Stimulated activated CD4-positive, alpha-beta T cell treated with anti-CD3 and anti-CD28 coated beads, Interleukin-15, amount 100 ng/mL, for 24 hours (primary cell): ENCODE measurements around the gene ACP3.
"Not testable (repeated sequence)": the region's sequence is repeated elsewhere in the genome, so short reads cannot be mapped to it uniquely, and the experiment has no call there.

Source experiments
- DNase-seq: peaks from one replicate; pipeline ENCODE4 v3.0.0-alpha.2; 2020

The ACP3 gene, protein sequence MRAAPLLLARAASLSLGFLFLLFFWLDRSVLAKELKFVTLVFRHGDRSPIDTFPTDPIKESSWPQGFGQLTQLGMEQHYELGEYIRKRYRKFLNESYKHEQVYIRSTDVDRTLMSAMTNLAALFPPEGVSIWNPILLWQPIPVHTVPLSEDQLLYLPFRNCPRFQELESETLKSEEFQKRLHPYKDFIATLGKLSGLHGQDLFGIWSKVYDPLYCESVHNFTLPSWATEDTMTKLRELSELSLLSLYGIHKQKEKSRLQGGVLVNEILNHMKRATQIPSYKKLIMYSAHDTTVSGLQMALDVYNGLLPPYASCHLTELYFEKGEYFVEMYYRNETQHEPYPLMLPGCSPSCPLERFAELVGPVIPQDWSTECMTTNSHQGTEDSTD

DNA sequence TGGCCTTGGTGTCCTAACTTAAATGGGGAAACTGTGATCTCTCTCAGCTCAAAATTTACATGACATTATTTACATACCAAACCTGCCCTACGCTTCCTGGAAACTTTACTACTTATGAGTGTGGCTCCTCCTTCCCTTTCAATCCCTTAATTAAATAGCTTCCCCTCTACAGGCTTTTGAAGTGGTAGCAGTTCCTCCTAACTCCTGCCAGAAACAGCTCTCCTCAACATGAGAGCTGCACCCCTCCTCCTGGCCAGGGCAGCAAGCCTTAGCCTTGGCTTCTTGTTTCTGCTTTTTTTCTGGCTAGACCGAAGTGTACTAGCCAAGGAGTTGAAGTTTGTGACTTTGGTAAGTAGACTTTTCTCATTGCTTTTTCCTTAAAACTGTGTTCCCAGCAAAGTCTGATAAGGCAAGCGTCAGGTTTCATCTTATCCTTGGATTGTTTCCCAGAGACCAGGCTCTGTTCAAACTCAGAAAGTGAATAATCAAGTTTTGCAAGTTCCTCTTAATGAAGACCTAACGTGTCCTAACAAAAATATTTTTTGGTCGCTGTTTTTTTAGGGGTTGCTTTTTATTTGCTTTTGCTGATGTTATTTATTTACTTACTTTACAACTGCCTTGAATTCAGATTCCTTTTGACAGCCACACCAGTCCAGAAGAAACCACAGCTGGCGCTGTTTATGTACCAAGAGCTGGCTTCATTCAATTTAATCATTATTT lies at the start of gene ACP3:
TSS of gene ACP3 (plus strand) at position 179 of the 720 bp plus-strand sequence. CDS start at position 229, 50 bp downstream.
- DNase-seq = no peak

DNA sequence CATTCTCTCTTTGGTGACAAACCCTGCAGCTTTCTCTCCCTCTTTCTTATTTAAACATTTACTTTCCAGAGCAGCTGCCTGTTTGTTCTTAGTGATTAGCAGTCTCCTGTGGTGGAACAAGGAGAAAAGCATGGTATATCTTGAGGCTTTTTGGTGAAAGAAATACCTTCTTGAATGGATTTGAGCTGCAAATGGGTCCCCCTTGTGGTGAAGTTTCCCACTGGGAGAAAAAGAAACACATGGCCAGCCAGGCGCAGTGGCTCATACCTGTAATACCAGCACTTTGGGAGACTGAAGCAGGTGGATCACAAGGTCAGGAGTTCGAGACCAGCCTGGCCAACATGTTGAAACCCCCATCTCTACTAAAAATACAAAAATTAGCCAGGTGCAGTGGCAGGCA lies 48.3 kb upstream of the ACP3 start:
- DNase-seq = no peak

DNA sequence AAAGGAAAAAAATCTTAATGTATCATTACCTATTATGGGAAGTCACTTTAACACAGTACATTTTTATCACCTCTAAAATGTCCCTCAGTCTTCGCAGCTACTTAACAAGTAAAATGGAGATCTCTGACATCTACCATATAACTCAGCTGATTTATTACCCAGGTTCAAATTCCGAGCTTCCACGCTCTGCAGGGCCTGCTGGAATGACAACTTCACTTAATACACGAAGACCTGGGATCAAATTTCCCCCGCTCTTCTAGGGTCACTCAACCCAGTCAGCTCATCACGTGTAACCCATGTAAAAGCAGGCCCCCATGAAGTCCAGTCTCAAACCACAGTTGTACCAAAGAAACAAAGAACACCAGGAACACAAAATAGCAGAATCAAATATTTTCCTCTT lies 44.2 kb upstream of the ACP3 start:
- no peak for DNase-seq

DNA sequence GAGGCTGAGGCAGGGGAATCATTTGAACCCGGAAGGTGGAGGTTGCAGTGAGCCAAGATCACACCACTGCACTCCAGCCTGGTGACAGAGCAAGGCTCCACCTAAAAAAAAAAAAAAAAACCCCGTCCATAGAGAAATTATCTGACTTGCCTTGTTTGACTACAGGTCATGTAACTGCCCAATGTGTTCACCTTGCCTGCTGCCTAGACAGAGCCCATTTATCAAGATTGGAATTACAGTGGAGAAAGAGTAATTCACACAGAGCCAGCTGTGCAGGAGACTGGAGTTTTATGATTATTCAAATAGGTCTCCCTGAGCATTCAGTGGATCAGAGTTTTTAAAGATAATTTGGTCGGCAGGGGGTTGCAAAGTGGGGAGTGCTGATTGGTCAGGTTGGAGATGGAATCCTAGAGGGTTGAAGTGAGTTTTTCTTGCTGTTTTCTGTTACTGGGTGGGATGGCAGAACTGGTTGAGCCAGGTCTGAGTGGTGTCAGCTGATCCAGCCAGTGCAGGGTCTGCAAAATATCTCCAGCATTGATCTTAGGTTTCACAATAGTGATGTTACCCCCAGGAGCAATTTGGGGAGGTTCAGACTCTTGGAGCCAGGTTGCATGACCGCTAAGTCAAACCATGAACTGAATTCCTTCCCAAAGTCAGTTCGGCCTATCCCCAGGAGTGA lies 40.8 kb upstream of the ACP3 start:
- no peak for DNase-seq

DNA sequence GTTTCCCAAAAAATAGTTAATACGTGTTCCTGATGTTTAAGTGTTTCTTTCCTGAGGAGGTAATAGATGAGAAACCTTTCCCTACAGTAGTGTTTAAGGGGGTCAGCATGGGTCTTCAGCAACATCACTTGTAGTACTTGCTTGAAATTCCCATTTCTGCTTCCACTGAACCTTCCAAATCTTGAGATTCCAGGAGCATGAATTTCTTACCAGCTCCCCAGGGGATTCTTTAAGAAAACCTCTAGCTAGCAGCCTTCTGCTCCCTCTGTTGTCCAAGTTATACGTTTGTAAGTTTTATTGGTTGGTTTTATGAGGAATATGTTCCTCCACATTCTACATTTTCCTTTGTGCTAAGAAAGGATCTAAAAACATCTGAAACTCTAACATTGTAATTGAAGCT lies 38.2 kb upstream of the ACP3 start:
- no peak for DNase-seq

DNA sequence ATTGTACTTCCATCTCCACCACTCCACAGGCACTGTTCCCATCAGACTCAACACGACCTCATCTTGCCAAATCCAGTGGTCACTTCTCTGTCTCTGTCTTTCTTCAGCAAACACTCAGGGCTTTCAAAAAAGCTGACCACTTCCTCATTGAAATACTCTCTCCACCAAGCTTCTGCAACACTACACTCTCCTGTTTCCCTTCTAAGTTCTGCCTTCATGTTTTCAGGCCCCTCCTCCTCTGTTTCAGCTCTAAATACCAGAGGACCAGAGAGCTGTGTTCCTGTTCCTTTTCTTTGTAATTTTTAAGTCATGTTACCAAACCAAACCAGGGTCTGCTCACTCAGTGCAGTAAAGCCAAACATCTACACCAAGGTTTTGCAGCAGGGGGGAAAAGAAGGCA lies 33.8 kb upstream of the ACP3 start:
- DNase-seq = no peak

DNA sequence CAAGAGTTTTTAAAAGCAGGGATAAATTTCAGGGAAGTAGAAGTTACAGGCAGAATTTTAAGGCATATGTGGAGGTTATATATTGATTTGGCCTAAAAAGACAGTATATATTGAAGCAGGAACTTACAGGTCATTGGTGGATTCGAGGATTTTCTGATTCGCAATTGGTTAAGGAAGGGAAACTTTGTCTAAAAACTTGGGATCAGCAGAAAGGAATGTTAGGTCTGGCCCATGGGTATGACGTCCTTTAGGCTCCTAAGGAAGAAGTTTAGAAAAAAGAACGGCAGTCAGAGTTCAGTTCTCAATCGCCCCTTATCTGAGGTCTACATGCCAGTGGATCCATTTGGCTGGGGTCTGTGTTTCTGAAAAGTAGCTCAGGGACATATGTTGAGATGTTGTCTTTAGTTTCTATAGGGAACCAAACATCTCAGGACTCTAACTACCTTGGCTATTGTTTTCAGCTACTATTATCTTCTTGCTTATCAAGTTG lies 33.2 kb upstream of the ACP3 start:
- DNase-seq = no peak

DNA sequence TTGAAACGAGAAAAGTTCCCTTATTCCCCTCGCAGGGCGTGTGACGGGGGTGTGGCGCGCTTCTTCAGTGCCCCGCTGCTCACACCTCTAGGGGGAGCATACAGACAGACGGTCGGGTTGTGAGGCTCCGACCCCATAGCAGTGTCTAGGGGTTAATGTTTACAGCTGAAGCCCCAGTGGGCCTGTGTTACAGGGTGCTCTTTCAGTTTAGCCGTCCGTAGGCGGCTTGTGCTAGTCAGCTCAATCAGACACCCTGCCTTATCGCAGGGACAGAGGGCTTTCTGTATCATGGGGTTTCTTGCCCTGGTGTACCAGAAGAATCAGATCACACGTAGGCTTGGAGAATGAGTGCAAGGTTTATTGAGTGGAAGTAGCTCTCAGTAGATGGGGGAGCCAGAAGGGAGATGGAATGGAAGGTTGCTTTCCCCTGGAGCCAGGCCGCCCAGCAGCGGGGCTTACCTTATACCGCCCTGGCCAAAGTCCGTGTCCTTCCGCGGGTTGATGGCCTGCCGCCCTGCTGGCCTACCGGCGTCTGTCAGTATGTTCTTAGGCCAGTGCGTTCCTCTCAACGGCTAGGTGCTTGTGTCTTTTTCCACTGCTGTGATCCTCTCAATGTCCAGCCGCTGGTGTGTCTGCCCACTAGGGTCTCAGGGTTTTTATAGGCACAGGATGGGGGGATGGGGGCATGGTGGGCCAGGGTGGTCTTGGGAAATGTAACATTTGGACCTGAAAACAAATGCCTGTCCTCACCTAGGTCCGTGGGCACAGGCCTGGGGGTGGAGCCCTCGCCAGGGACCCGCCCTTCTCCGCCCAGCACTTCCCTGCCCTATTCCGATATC lies 32.2 kb upstream of the ACP3 start:
- no peak for DNase-seq

DNA sequence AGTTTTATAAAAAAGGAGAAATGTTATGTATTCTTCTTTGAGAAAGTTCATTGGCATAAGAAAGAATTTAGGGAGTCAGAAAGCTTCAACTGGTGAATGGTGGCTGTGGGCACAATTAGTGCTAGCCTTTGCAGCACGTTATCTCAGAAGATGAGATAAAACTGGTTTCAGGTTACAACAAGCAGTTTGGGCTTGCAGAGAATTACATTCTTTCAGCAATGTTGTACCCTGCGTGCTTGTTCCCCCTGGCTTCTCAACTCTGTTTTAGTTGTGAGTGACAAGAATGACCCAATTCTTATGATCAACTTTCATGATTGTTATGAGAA lies 31.6 kb upstream of the ACP3 start:
- no peak for DNase-seq

DNA sequence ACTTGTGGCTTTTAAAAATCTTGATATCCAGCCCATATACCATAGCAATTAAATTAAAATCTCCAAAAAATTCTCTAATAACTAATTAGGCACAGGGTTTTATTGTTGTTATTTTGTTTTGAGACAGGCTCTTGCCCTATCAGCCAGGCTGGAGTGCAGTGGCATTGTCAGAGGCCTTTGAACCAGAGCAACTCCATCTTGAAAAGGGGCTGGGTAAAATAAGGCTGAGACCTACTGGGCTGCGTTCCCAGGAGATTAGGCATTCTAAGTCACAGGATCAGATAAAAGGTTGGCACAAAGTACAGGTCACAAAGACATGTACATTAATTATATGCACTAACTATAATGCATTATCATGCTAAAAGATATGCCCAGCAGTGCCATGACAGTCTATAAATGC lies 31.2 kb upstream of the ACP3 start:
- no peak for DNase-seq

DNA sequence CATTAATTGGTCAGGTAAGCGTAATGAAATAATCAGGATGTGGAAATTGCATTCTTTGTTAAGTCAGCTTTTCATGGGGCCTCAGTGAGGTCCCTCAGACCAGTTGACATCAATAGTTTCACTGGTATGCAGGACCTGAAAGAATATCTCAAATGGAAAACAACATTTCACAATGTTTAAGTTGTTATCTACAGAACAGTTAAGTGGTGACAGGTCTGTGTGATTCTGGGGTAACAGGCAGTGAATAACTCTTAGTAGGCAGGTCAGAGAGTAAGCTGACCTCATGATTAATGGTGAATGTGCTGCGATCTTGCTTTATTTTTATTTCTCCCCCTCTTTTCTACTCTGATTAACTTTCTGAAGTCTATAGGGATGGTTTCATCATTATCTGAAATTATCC lies 28.9 kb upstream of the ACP3 start:
- DNase-seq = no peak

DNA sequence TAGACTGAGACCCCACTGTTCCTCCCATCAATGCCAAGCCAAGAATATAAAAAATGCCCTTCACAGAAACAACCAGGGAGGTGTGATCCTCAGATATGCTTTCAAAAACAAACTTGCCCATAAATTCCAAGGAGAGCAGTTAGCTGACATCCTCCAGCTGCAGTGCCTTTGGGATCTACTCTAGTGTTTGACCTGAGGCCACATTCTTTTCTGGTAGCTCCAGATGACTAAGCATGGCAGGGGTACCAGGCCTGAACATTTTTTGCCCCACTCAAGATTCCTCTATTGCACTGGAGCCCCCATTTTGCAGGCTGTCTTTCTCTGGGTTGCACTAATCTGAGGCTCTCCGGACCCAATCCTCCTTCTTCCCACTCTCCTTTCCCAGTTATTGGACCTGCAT lies 27.9 kb upstream of the ACP3 start:
- no peak for DNase-seq

DNA sequence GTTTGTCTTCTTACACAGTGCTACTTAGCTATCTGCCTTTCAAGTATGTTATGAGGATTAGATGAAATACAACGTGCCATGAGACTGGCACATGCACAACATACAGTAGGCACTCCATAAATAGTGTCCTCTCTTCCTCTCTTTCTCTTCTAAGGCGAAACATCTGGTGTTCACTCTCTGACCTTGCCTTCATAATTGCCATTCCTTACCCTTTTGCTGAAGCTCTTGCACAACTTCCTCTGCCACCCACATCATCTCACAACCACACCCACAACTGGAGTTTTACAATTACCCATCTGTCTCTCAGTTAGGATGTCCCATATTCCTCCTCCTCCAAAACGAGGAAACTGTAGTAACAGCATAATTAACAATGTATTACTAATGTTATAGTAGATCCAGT lies 26.4 kb upstream of the ACP3 start:
- no peak for DNase-seq

DNA sequence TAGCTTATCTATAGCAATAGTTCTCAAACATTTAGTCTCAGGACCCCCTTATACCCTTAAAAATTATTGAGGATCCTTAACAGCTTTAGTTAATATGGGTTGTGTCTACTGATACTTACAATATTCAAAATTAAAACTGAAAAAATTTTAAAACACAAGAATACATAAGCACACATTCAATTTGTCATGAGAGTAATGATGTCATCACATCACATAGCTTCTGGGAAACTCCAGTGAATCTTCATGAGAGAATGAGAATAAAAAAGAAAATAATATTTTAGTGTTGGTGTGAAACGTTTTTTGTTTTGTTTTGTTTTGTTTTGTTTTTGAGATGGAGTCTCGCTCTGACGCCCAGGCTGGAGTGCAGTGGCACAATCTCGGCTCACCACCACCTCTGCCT lies 25.2 kb upstream of the ACP3 start:
- no peak for DNase-seq

DNA sequence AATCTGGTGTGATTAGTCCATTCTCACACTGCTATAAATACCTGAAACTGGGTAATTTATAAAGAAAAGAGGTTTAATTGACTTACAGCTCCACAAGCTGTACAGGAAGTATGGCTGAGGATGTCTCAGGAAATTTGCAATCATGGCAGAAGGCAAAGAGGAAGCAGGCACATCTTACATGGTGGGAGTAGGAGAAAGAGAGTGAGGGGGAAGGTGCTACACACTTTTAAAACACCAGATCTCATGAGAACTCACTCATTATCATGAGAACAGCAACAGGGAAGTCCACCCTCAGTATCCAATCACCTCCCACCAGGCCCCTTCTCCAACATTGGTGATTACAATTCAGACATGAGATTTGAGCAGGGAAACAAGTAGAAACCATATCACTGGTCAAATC lies 24.0 kb upstream of the ACP3 start:
- DNase-seq = no peak

DNA sequence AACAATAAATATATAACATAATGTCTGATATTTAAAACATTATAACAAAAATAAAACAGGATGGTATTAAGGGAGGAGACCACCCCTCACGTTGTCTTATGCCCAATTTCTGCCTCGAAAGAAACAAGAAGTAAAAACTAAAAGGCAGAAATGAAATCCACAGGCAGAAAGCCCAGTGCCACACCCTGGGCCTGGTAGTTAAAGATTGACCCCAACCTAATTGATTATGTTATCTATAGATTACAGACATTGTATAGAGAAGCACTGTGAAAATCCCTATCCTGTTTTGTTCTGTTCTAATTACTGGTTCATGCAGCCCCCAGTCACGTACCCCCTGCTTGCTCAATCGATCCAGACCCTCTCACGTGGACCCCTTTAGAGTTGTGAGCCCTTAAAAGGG lies 22.3 kb upstream of the ACP3 start:
- DNase-seq = no peak

DNA sequence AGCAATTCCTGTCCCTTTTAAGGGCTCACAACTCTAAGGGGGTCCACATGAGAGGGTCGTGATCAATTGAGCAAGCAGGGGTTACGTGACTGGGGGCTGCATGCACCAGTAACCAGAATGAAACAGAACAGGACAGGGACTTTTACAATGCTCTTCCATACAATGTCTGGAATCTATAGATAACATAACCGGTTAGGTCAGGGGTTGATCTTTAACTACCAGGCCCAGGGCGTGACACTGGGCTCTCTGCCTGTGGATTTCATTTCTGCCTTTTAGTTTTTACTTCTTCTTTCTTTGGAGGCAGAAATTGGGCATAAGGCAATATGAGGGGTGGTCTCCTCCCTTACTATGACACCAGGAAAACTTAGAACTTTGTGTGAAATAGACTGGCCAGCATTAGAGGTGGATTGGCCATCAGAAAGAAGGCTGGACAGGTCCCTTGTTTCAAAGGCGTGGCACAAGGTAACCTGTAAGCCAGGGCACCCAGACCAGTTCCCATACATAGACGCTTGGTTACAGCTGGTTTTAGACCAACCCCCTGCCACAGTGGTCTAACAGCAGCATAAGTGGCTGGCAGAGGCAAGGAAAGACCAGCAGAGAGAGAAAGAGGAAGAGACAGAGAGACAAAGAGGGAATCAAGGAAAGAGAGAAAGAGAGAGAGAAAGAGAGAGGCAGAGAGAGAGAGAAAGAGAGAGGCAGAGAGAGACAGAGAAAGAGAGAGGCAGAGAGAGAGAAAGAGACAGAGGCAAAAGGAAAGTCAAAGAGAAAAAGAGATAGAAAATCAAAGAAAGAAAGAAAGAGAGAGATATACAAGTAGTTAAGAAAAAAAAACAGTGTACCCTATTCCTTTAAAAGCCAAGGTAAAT lies 13.6 kb upstream of the ACP3 start:
- not testable (repeated sequence) for DNase-seq

DNA sequence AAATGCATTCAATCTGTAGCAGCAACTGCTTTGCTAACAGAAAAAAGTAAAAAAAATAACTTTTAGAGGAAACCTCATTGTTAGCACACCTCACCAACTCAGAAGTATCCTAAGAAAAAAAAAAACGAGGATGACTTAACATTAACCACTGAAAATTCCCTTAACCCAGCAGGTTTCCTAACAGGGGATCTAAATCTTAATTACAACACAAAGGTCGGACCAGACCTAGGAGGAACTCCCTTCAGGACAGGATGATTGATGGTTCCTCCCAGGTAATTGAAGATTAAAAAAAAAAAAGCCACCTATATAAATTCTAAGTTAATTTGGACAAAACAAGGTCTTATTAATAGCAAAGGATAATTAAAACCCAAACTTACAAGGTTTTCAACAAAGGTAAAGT lies 12.9 kb upstream of the ACP3 start:
- DNase-seq = not testable (repeated sequence)

DNA sequence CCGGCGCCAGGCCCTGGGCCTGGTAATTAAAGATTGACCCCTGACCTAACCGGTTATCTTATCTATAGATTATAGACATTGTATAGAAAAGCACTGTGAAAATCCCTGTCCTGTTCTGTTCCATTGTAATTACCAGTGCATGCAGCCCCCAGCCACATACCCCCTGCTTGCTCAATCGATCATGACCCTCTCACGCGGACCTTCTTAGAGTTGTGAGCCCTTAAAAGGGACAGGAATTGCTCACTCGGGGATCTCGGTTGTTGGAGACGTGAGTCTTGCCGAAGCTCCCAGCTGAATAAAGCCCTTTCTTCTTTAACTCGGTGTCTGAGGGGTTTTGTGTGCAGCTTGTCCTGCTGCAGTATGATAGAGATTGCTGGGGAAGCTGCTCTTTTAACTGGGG lies 7.2 kb upstream of the ACP3 start:
- DNase-seq = not testable (repeated sequence)

DNA sequence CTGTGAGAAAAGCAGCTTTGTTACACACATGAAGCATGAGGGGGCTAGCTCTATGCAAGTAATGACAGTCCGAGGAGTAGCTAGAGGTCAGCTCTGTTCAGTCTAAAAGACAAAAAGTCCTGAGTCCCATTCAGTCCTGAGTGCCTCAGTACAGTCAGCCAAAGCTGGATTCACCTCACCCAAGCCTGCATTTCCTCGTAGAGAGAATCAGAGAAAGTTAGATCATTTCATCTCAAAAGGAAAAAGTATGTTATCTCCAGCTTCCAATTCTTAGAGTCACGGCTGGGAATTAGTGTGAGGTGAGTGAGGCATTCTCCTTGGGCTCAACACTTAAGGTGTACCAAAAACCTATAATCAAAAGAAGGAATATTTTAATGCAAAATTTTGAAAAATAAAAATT lies 5.9 kb upstream of the ACP3 start:
- DNase-seq = no peak

DNA sequence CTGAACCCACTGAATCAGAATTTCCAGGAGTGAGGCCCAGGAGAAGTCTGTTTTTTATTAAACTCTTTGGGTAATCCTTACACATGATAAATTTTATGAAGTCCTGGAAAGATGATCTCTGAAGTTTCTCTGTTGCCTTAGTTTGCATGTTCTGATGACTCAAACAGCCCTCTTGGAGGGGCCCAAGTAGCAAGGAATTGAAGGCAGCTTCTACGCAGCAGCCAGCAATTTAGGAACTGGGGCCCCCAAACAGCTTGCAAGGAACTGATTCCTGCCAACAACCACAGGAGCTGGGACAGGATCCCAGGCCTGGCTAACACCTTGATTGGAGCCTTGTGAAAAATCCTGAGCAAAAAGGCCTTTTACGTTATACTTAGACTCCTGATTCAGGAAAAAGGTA lies 5.4 kb upstream of the ACP3 start:
- DNase-seq = no peak

DNA sequence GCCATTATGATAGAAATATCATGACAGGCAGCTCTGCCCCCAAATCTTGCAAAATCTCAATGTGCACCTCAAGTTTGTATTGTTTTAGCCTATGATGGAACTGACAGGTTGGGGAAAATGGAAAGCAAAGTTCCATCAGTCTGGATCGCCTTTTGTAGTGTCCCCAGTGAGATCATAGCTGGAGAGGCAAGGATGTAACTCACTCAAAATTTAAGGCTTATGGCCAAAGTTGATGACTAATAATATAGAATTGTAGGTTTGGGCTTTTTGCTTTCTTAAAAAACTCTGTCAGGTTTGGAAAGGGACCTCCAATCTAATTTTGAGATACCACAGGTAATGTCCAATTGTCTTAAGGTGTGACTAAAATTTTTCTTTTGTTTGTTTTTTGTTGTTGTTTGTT lies 1.4 kb upstream of the ACP3 start:
- no peak for DNase-seq
